Eye (tissue), 1 donor: ENCODE measurements around the gene CHERP.

Experiments used
- DNase-seq: peaks from one replicate; pipeline ENCODE4 v3.0.0-alpha.2; 2015

CHERP gene, protein sequence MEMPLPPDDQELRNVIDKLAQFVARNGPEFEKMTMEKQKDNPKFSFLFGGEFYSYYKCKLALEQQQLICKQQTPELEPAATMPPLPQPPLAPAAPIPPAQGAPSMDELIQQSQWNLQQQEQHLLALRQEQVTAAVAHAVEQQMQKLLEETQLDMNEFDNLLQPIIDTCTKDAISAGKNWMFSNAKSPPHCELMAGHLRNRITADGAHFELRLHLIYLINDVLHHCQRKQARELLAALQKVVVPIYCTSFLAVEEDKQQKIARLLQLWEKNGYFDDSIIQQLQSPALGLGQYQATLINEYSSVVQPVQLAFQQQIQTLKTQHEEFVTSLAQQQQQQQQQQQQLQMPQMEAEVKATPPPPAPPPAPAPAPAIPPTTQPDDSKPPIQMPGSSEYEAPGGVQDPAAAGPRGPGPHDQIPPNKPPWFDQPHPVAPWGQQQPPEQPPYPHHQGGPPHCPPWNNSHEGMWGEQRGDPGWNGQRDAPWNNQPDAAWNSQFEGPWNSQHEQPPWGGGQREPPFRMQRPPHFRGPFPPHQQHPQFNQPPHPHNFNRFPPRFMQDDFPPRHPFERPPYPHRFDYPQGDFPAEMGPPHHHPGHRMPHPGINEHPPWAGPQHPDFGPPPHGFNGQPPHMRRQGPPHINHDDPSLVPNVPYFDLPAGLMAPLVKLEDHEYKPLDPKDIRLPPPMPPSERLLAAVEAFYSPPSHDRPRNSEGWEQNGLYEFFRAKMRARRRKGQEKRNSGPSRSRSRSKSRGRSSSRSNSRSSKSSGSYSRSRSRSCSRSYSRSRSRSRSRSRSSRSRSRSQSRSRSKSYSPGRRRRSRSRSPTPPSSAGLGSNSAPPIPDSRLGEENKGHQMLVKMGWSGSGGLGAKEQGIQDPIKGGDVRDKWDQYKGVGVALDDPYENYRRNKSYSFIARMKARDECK

DNA sequence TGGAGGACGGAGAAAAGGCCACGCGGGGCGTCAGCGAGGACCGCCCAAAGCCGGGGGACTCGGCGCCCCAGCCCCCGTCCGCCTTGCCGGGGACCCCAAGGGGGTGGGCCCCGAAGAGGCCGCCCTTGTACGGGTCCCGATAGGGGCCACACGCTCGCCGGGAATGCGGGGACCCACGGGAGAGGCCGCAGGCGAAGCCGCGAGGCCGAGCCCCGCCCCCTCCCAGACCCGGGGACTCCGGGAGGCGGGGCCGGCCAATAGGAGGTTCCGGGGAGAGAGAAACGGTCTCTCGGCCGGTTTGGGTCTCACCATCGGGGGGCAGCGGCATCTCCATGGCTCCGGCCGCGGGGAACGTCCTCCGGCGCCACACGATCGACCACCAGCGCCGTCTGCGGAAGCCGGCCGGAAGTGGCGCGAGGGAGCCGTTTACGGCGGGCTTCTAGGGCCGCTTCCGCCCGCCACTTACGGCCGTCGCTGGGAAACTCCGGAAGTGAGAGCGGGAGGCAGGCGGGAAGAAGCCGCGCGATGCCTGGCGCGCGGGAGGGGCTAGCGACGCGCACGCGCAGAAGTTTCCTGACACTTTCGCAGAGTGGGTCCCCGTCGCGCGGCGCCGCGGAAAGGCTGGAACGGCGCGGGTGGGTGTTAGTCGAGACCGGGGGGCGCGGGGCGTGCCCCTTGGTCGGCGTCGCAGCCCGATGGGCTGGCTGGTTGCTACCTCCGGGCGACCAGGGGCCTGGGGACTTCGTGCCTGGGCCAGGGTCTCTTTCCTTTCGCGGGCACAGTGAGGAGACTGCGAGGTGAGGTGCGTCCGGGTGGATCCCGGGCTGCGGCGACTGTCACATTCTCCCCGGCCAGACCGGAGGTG is at the start of gene CHERP:
CHERP (minus strand) TSS at position 393 of the 865 bp plus-strand sequence; CDS start at position 334, 59 bp downstream.
- peak; percentile 98 for DNase-seq

DNA sequence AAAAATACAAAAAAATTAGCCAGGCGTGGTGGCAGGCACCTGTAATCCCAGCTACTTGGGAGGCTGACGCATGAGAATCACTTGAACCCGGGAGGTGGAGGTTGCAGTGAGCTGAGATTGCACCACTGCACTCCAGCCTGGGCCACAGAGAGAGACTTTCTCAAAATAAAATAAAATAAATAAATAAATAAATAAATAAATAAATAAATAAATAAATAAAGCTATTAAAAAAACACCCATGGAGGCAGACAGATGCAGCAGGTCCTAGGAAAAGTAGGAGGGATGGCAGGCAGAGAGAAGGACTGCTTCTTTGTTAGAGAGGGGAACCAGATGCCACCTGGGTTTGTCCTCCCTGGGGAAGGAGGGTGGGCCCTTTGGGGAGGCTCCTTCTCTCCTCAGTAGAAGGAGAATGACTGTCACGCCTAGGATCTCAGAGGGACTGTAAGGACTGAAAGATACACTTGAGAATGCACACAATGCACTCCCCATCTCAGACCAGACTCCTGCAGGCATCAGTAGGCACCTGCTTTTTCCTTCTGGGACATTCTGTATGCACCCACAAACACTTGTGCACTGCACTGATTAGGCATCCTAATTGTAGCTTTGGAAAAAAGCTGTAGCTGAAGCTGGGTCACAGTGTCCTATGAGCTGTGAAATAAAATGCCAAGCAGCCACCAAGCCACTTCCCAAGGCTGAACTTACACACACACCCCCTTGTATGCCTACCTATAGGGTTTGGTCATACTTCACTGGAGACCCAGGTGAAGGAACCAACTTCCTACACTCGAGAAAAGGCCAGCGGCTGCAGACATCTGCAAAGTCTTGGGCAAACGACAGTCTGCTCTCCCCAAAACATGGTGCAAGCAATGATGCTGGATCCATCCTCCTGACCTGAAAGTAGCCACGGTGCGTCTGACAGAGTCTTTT is 48.9 kb upstream of the CHERP start:
- no peak for DNase-seq

GRCh38 chr19:16589917-16590316 is 47.7 kb upstream of the CHERP start:
- DNase-seq, result no peak

DNA sequence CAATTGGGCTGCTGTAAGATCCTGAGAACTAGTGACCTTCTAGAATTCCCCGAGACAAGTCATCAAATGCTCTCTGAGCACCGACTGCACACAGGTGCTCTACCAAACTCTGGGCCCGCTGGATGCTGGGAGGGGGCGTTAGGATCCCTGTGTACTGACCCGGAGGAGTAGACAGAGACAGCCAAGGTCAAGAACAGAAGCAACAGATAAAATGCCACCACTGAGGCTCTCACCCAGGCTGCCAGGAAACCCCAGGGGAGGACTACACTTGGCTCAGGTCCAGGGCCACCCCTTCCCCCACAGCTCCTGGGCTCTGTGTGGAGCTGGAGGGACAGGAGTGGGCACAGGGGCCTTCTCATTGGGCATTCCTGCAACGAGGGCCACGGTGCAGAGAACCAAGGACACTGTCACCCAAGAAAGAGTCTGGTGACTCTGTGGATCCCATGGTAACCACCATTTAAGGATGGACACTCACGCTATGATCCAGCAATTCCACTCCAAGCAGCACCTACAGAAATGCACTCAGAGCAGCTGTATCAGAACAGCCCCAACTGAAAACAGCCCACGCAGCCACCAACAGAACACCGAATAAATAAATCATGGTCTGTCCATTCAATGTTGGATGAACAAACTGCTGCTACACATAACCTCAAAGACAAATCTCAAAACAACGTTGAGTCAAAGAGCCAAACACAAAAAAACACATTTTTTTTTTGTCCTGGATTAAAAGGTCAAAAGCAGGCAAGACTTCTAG is 46.8 kb upstream of the CHERP start:
- no peak for DNase-seq

DNA sequence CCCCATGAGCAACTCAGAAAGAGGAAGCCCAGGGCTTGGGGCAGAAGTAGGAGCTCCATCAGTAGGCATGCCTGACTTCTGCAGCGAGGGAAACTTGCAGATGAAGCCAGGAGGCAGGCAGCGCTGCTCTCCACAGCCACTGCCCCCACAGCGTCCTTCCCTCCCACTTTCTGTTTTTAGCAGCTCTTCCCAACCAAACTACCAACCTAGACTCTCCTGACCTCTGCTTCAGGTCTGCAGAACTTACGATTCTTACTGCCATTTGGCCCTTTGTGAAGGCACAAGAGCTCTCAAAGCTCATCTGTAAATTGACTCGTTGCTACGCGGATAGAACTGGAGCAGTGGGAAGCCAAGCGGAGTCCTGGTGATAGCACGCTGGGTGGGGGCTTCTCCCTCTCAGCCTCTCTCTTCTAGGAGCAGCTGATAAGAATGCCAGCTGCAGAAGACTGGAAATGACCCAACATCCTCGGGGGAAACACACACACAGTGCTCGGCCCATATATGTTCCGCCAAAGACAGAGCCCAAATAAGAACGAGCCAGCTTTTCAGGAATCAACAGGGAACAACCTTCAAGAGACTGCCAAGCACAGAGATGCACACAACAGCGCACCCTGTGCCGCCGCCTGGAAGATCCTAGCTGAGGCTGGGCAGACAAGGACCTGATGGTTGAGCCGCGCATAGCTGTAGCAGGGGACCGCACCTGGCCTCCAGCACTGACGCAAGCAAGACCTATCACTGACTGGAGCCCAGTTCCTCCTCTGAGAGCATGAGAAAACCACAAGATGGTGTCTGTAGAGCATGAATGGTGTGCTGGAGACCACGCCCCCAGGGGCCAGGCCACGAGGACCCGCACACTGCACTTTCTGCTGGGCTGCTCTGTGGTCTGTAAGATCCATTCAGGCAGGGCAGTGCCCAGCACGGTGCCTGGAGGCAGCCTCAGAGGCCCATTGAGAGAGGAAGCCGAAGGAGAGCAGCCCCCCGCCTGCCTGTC is 45.9 kb upstream of the CHERP start:
- DNase-seq, result peak; percentile 54

DNA sequence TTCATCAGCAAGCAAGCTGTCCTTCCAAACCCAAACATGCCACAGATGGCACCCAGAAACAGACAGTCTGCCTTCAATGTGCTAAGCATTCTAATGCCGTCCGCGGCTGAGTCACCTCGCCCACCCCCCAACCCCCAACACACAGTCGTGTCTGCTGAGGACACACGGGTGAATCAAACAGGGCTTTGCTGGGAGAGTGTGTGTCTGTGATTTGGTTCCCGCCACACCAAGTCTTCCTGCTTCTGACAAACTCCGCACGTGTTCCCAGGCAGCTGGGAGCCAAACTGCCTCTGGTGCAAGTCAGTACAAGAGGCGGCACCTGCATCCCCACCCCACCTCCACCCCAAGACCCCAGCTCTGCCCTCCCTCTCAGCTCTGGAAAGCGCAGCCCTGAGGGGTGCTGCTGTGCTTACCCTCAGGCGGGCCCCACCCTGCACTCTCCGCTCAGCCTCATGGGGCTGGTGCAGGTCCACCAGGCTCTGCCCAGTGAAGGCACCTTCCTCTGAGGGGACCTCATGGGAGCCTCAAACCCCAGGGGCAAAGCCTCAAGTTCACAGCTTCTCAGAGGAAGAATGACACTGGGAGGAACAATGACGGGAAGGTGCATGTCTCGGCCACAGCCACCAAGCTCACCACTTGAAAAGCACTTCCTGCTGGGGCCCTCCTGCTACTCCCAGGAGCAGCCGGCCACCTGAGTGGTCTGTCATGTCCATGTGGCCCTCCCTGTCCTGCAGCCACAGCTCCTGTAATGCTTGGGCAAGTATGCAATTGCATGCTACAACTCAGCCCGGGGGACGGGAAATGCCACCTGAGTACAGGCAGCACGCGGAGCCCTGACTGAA is 45.0 kb upstream of the CHERP start:
- DNase-seq, result no peak

DNA sequence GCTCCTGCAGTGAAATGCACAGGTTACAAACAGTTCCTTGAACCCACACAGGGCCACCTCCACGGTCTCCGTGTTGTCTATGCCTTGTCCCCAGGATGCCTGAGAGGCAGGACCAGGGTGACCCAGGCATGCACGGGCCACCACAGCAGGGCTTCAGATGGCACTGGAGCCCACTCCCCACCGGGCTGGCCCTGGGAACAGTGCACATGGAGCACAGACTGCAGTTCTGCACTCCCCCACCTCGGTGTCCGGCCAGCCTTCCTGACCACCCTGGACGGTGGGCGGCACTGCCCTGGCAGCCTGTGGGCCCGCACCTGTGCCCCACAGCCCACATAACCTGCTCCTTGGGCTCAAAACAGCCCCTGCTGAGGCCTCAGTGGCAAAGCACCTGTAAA is 44.2 kb upstream of the CHERP start:
- DNase-seq, result no peak

DNA sequence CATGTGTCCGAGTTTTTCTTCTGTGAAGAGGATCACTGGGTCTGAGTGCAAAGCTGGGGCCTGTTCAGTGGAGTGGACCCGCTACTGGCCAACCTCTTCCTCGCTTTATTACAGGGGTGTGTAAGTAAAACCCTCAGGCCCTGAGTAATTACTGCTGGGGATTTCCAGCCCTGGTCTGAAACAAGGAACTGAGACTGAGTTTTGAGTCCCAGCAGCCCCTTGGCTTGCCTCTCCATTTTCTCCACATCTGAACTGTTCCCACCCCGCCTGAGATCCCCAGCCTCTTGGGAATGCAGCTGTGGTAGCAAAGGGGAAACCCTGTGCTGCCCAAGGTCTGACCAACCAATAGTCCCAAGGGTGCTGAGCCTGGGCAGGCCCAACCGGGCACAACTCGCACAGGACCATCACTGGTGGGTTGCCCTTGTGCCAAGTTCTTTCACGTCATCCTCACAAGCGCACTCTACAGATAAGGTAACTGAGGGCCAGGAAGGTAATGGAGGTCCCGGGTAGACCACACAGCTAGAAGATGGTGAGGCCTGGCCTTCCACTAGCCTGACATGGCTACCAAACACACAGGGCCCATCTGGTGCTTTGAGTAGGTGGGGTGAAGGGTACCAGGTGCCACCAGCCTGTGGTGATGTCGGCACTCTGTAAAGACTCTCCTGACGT is 43.7 kb upstream of the CHERP start:
- no peak for DNase-seq

- DNase-seq, result no peak
These were observed 43.0 kb upstream of the CHERP start for GRCh38 chr19:16585094-16585801.

GRCh38 chr19:16584248-16585093 is 42.2 kb upstream of the CHERP start:
- peak; percentile 86 for DNase-seq

- no peak for DNase-seq
These were observed 40.4 kb upstream of the CHERP start for GRCh38 chr19:16582486-16583261.

DNA sequence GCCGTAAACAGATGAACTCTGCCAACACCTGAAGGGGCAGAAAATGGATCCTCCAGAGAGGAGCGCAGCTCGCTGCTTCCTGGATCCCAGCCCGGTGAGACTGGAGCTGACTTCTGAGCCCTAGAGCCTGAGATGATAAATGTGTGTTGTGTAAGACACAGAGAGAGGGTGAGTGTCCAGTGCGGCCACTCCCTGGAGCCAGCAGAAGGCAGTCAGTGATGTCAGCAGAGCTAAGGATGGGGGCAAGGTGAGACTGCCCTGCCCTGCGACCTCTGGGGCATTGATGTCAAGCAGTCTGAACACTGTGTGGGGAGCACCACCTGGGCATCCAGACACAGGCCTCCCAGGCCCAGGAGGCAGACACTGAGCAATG is 39.7 kb upstream of the CHERP start:
- no peak for DNase-seq

- no peak for DNase-seq
These were observed 39.1 kb upstream of the CHERP start for GRCh38 chr19:16581145-16581970.

DNA sequence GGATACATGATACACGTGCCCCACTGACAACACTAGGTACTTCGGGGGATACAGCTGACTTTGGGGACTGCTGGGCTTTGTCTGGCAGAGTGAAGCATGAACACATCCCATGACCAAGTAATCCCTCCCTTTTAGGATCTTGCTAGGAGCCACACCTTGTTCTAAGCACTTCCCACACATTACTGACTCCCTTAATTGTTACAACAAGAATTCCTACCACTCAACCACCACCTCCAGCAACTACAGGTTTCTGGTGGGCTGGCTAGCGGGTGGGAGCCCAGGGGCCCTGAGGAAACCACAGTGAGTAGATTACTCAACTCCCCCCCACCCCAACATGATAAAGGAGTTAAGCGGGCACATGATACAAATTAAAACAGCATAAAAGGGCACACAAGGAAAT is 37.1 kb upstream of the CHERP start:
- DNase-seq, result no peak

GRCh38 chr19:16577531-16577985 is 35.3 kb upstream of the CHERP start:
- DNase-seq, result no peak
